MCF 10A (cell line): Measurements from ENCODE around the gene NUBPL. TPM values are rescaled to one million over a fixed set of nuclear protein-coding genes. Genes with fewer than 3 reads are reported as not detected.

Experiments used
- BruUV-seq: library from RNA; stranded (reverse); fragments of 400-500 nt; replicated peaks from 2 replicates; lab custom pipeline; 2021; lab: Mats Ljungman, UMichigan
- CTCF ChIA-PET: fragments of 300-600 bp; sonication (Branson Sonifier 250); formaldehyde crosslinking; extraction: SDS; loops from one replicate; lab custom pipeline; 2021; ENCODE audit warnings: antibody characterized with exemption, inconsistent platforms; lab: Yijun Ruan, JAX
- POLR2A ChIA-PET: fragments of 300-600, 350-650 bp; sonication (Branson Sonifier 250); formaldehyde crosslinking; extraction: SDS; loops from one replicate; lab custom pipeline; 2020; ENCODE audit warnings: antibody characterized with exemption, inconsistent platforms; lab: Yijun Ruan, JAX
- DNase-seq: peaks from one replicate; pipeline ENCODE4 v3.0.0-alpha.2; 2018; ENCODE audit not compliant: unreplicated experiment
- H3K27ac Mint-ChIP-seq: one replicate; pipeline ENCODE4 v1.8.0; 2022; ENCODE audit warnings: mild to moderate bottlenecking, low read depth, mixed read lengths; ENCODE audit not compliant: unreplicated experiment
- H3K27me3 Mint-ChIP-seq: one replicate; pipeline ENCODE4 v1.8.0; 2022; ENCODE audit warnings: mixed read lengths; ENCODE audit not compliant: insufficient read depth, unreplicated experiment
- H3K36me3 Mint-ChIP-seq: one replicate; pipeline ENCODE4 v1.8.0; 2022; ENCODE audit warnings: mild to moderate bottlenecking, moderate library complexity, mixed read lengths; ENCODE audit not compliant: insufficient read depth, unreplicated experiment
- H3K4me1 Mint-ChIP-seq: one replicate; pipeline ENCODE4 v1.8.0; 2022; ENCODE audit warnings: mixed read lengths; ENCODE audit not compliant: insufficient read depth, unreplicated experiment
- H3K4me3 Mint-ChIP-seq: one replicate; pipeline ENCODE4 v1.8.0; 2022; ENCODE audit warnings: mild to moderate bottlenecking, moderate library complexity, mixed read lengths; ENCODE audit not compliant: unreplicated experiment
- H3K9me3 Mint-ChIP-seq: one replicate; pipeline ENCODE4 v1.8.0; 2022; ENCODE audit warnings: mixed read lengths; ENCODE audit not compliant: unreplicated experiment
- CTCF ChIP-seq: fragments of 200-600 bp; IDR thresholded peaks from one replicate; pipeline ENCODE4 v1.8.0; 2022; ENCODE audit warnings: antibody characterized with exemption, mild to moderate bottlenecking; ENCODE audit not compliant: unreplicated experiment
- intact Hi-C: fragments of 100-400 bp; cut with micrococcal nuclease; formaldehyde crosslinking; loops from 2 replicates; pipeline ENCODE4 v1.14.1; 2022
- total RNA-seq: library from RNA; stranded (reverse); gene quantifications from 2 replicates; pipeline ENCODE4 v1.2.3, GENCODE V29; 2022

NUBPL gene
- total RNA-seq, 1 experiment from 2014 or later: 12.3 TPM

GRCh38 chr14:31700282-31701074 lies 139.3 kb downstream of the NUBPL start:
- ChIA-PET CTCF (no interaction called here), POLR2A (interaction anchor here (0.7 kb wide), 1 partner anchor 138 kb away, joined by 3 read pairs; no protein-coding TSS in a partner anchor)
- intact Hi-C loops: no loop called here
- Mint-ChIP-seq H3K9me3 (peaks cover 7% of the 10 kb centered on the region), H3K27ac (no peak overlapping the region), H3K36me3 (peaks cover 6% of the 10 kb centered on the region), H3K4me3 (no peak overlapping the region), H3K4me1 (no peaks in the 10 kb centered on the region), H3K27me3 (no peaks in the 10 kb centered on the region)
- TF ChIP-seq CTCF: no peak
- no TSS peak for BruUV-seq
- DNase-seq: no peak

DNA sequence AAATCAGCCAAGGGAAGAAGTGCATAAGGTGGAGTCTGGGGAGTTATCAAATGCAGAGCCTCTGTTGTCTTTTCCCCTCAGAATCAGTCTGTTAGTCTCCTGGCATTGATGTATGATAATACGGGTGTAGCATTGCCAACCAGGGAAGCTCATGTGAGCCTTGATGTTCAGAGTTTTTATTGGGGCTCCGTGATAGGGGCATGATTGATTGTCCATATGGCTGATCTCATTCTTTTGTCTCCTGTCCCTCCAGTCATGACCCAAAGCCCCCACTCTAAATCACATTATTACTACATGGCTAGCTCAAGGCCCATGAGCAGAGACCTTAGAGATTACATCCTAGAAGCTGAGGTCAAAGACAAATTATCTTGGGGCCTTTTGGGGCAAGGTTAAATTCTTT lies 140.9 kb downstream of the NUBPL start:
- Mint-ChIP-seq H3K4me1 (no peaks in the 10 kb centered on the region), H3K27ac (no peak overlapping the region), H3K27me3 (no peaks in the 10 kb centered on the region), H3K9me3 (peaks cover 9% of the 10 kb centered on the region), H3K4me3 (no peak overlapping the region), H3K36me3 (peaks cover 6% of the 10 kb centered on the region)
- ChIA-PET POLR2A (no interaction called here), CTCF (no interaction called here)
- intact Hi-C loops: no loop called here
- no peak for DNase-seq
- BruUV-seq: no TSS peak
- TF ChIP-seq CTCF: no peak

DNA sequence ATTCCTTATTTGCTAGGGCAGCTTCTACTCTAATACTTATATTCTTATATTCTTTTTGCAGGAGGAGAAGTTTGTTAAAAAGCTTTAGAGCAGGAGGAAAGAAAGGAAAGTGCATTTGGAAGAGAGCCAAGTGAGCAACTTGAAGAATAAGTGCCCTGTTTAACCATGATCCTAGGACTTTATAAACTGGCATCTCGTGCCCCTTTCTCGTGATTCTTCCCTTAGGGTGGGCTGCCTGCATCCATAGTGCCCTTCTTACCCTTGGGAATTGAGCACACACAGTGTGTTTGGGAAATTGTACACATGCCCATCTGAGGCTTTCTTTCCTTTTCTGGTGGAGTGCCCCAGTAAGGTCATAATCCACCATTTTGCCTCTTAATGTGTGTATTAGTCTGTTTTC lies 141.9 kb downstream of the NUBPL start:
- no peaks in the 10 kb centered on the region for H3K4me1 Mint-ChIP-seq

More for the DNA sequence above, 141.9 kb downstream of the NUBPL start:
- Mint-ChIP-seq H3K36me3 (peaks cover 6% of the 10 kb centered on the region), H3K4me3 (no peak overlapping the region), H3K27ac (no peak overlapping the region), H3K27me3 (no peaks in the 10 kb centered on the region), H3K9me3 (peaks cover 14% of the 10 kb centered on the region)
- intact Hi-C loops: no loop called here
- DNase-seq: no peak
- TF ChIP-seq CTCF: no peak
- no TSS peak for BruUV-seq
- POLR2A ChIA-PET: no interaction called here
- CTCF ChIA-PET: no interaction called here
